A549 (cell line): ENCODE measurements around the gene FMO2.

Experiments
- BHLHE40 ChIP-seq: IDR thresholded peaks from 2 replicates; pipeline ENCODE4 v1.6.1; 2012; ENCODE audit warnings: low read depth, low read length, inconsistent platforms
- CHD2 ChIP-seq: fragments of 150-350 bp; IDR thresholded peaks from 2 replicates; pipeline ENCODE4 v1.6.1; 2014; ENCODE audit warnings: low read length; ENCODE audit not compliant: partially characterized antibody
- CTCF ChIP-seq: fragments of >200 bp; sonication (Bioruptor Twin); formaldehyde crosslinking; IDR thresholded peaks from 3 replicates; pipeline ENCODE4 v1.5.1; 2016
- HDAC2 ChIP-seq: fragments of 200-600 bp; sonication (generic); IDR thresholded peaks from 2 replicates; pipeline ENCODE4 v1.6.1; 2016
- MAFK ChIP-seq: fragments of 450-650 bp; IDR thresholded peaks from 2 replicates; pipeline ENCODE4 v1.6.1; 2014; ENCODE audit not compliant: partially characterized antibody
- PBX3 ChIP-seq: IDR thresholded peaks from 2 replicates; pipeline ENCODE4 v1.6.1; 2012
- PHF8 ChIP-seq: fragments of 200-600 bp; sonication (generic); IDR thresholded peaks from 2 replicates; pipeline ENCODE4 v1.6.1; 2016; ENCODE audit warnings: low read depth, mild to moderate bottlenecking, antibody characterized with exemption, moderate library complexity, borderline replicate concordance
- RAD21 ChIP-seq, 2 experiments: fragments of >200 bp in 1 of 2; sonication (Bioruptor Twin) in 1 of 2; formaldehyde crosslinking in 1 of 2; IDR thresholded peaks in 1 of 2; conservative IDR thresholded peaks in 1 of 2; 2 replicates in 1 of 2; 3 replicates in 1 of 2; pipeline ENCODE4 v1.6.1; 2012 to 2018; ENCODE audit warnings: inconsistent platforms in 1 of 2

DNA sequence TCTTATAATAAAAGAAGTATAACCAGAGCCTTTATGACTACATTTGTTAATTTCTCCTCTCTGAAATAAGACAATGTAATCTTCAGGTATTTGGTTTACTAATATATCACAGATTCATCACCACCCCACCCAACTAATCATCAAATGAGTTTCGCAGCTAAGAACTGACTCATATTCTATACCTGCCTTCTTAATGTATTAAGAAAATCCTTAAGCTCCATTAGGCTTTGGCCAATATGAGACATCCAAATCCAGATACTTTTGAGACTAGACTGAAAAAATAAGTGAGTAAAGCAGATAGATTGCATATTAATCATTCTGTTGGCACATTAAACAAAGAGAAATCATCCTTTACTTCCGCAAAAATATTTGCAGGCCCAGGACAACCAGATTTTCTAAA lies 18.7 kb upstream of the FMO2 start:
- TF ChIP-seq CTCF (no peak), PHF8 (no peak), HDAC2 (no peak), CHD2 (no peak), MAFK (no peak), BHLHE40 (no peak), RAD21 (conservative IDR thresholded peaks at IDR 0.05 in 1 of 2, IDR thresholded peaks at IDR 0.05 in 1 of 2) (no peak), PBX3 (no peak)
